ENCODE results near the gene ATP5F1E.

DNA sequence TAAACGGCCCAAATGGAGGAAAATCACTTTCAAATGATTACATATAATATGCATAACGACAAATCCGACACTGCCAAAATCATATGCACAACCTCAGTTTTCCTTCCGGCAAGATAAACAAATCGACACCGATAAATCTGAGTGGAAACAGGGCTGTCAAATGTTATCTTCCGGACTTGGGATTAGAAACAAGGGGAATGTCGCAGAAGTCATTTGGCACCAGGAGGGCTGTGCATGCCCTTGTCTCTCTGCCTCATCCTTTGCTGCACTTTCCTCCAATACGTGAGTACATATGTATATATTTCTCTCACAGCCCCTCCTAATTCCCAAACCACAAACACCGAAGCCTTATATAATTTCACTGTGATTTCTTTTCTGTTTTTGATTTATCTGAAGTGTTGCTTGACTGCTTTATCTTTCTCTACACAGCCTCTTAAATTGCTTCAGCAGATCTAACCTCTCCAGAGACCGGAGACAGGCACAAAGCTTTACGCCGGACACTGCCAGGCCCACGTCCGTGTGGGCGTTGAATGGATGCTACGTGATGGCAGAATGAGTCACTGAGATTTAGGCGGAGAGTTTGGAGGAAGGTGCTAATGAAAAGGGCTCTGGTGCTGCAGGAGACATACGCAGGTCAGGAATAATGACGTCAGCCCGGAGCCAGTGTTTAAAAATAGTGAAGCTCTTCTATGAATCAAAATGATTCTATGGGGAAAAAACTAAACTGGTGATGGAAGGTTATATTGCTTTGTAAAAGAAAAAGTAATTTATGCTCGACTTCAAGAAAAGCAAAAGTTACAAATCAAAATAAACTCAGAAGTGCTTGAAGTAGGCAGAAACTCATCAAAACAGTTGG is 31.5 kb upstream of the ATP5F1E start:
- TF ChIP-seq, protein P1, sequence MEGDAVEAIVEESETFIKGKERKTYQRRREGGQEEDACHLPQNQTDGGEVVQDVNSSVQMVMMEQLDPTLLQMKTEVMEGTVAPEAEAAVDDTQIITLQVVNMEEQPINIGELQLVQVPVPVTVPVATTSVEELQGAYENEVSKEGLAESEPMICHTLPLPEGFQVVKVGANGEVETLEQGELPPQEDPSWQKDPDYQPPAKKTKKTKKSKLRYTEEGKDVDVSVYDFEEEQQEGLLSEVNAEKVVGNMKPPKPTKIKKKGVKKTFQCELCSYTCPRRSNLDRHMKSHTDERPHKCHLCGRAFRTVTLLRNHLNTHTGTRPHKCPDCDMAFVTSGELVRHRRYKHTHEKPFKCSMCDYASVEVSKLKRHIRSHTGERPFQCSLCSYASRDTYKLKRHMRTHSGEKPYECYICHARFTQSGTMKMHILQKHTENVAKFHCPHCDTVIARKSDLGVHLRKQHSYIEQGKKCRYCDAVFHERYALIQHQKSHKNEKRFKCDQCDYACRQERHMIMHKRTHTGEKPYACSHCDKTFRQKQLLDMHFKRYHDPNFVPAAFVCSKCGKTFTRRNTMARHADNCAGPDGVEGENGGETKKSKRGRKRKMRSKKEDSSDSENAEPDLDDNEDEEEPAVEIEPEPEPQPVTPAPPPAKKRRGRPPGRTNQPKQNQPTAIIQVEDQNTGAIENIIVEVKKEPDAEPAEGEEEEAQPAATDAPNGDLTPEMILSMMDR (IDR thresholded peaks at IDR 0.05; ENCODE audit: low read depth, low read length) = no peak
- TF ChIP-seq EZH2phosphoT487 (IDR thresholded peaks at IDR 0.05; ENCODE audit: low read depth) = no peak
